Adrenal gland (tissue), 5 donors: ENCODE results near the gene ZNF277.
"Not testable (repeated sequence)": the region's sequence is repeated elsewhere in the genome, so short reads cannot be mapped to it uniquely, and the experiment has no call there.

Experiments used
- POLR2A ChIP-seq, 2 donors: fragments of 450-650 bp; IDR thresholded peaks; one replicate each; pipeline ENCODE4 v1.6.1; 2017; ENCODE audit warnings: antibody characterized with exemption in 2 of 2, mild to moderate bottlenecking in 2 of 2, moderate library complexity in 1 of 2
- TF ChIP-seq, protein P1 (sequence below), 6 experiments: fragments of 450-650 bp in 4 of 6; fragments of 200-600 bp in 2 of 6; sonication (generic) in 1 of 6; IDR thresholded peaks; 1 replicate in 5 of 6; 2 replicates in 1 of 6; pipeline versions ENCODE4 v1.5.1 to v1.8.0; 2016 to 2021; ENCODE audit warnings: antibody characterized with exemption in 6 of 6, mild to moderate bottlenecking in 2 of 6, moderate library complexity in 1 of 6
- donor health status: DM: no; HTN: no; CAD: no.

DNA sequence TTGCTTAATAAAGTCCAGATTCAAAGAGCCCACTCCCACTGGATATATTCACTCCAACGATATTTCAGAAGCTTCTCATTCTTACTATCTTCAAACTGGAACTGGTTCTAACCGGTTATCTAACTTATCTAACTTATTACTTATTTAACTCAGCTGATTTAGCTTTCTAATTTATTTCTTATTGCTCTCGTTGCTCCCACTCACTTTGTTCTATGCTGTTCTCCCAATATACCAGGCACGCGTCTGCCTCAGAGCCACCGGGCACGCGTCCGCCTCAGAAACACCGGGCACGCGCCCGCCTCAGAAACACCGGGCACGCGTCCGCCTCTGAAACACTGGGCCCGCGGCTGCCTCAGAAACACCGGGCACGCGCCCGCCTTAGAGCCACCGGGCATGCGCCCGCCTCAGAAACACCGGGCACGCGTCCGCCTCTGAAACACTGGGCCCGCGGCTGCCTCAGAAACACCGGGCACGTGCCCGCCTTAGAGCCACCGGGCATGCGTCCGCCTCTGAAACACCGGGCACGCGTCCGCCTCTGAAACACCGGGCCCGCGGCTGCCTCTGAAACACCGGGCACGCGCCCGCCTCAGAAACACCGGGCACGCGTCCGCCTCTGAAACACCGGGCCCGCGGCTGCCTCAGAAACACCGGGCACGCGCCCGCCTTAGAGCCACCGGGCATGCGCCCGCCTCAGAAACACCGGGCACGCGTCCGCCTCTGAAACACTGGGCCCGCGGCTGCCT lies 184.8 kb downstream of the ZNF277 start:
- TF ChIP-seq, protein P1, sequence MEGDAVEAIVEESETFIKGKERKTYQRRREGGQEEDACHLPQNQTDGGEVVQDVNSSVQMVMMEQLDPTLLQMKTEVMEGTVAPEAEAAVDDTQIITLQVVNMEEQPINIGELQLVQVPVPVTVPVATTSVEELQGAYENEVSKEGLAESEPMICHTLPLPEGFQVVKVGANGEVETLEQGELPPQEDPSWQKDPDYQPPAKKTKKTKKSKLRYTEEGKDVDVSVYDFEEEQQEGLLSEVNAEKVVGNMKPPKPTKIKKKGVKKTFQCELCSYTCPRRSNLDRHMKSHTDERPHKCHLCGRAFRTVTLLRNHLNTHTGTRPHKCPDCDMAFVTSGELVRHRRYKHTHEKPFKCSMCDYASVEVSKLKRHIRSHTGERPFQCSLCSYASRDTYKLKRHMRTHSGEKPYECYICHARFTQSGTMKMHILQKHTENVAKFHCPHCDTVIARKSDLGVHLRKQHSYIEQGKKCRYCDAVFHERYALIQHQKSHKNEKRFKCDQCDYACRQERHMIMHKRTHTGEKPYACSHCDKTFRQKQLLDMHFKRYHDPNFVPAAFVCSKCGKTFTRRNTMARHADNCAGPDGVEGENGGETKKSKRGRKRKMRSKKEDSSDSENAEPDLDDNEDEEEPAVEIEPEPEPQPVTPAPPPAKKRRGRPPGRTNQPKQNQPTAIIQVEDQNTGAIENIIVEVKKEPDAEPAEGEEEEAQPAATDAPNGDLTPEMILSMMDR (IDR thresholded peaks at IDR 0.05): not testable (repeated sequence)
- not testable (repeated sequence) for TF ChIP-seq POLR2A (IDR thresholded peaks at IDR 0.05)
